ENCODE data around the gene MEGF11. TPM values are rescaled to one million over a fixed set of nuclear protein-coding genes. Genes with fewer than 3 reads are reported as not detected.

The MEGF11 gene
- total RNA-seq, 1 experiment from 2014 or later: 2.3 TPM

DNA sequence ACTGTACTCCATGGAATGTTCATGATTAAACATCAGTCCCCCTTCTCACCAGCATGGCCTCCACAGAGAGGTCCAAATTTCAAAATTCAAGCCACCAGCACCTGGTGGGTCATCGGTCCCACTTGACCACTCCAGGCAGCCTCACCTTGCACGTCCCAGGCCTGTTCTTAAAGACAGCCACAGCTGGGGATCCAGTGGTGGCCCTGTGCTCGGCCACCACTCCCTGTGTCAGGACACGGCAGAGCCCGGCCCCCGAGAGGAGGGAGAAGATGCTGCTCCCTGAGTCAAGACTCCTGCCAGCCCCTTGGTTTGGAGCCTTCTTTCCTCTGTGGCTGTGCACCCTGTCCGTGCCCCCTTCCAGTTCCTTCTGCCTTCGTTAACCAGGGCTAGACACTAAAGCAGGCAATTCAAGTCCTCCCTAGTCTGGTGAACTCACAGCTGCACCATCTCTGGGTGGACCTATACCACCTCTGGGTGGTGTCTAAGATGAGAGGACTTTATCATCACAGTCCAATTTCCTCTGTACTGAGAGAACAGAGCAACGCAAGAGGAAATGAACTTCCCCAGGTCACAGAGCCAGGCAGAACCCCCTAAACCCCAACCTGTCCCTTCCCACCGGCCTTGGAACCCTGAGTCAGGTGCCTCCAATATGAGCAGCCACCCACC, 97.1 kb downstream of the MEGF11 start:
- H2AFZ ChIP-seq (ENCODE audit: low read depth, low read length, poor library complexity, severe bottlenecking): no peak overlapping the region
- H4K20me1 ChIP-seq (ENCODE audit: insufficient read depth): no peaks in the 10 kb centered on the region
- RAD21 ChIA-PET (ENCODE audit: low non-redundant PET in 1 of 2, low total read pairs in 2 of 2, uncharacterized antibody in 2 of 2, unreplicated experiment in 2 of 2): no interaction called here
- BruUV-seq (replicated peaks): no TSS peak
- no peaks in the 10 kb centered on the region for H3K36me3 ChIP-seq (ENCODE audit: control insufficient read depth in 1 of 2, insufficient read depth in 2 of 2, low read length in 2 of 2)
- no peaks in the 10 kb centered on the region for H3K9me2 ChIP-seq (ENCODE audit: insufficient read depth)
- no peak overlapping the region for H3K9ac ChIP-seq (ENCODE audit: low read length)
- POLR2A ChIA-PET: no interaction called here
- DNase-seq (ENCODE audit: low read depth, low spot score): no peak
- no peak overlapping the region for H3K4me2 ChIP-seq (ENCODE audit: low read length)
- no peaks in the 10 kb centered on the region for H3K27me3 ChIP-seq (ENCODE audit: insufficient read depth, low read length)
- no peak overlapping the region for H3K27ac ChIP-seq (ENCODE audit: low read depth, low read length)
- CTCF ChIA-PET: no interaction called here
- TF ChIP-seq TCF7L2 (IDR thresholded peaks at IDR 0.05; ENCODE audit: borderline replicate concordance, extremely low read depth, insufficient read depth, insufficient read length) (no peak), EZH2phosphoT487 (IDR thresholded peaks at IDR 0.05; ENCODE audit: borderline replicate concordance) (no peak)
- no peak for ATAC-seq
- intact Hi-C loops (cut with micrococcal nuclease): no loop called here
- no peaks in the 10 kb centered on the region for H3K9me3 ChIP-seq (ENCODE audit: control insufficient read depth in 1 of 2, insufficient read depth in 1 of 2, low read depth in 1 of 2, low read length in 2 of 2)
- H3K79me2 ChIP-seq (ENCODE audit: insufficient read depth, low read length): no peaks in the 10 kb centered on the region
- H3K4me1 ChIP-seq (ENCODE audit: control insufficient read depth in 1 of 2, insufficient read depth in 2 of 2, low read length in 2 of 2): no peaks in the 10 kb centered on the region
- no peak overlapping the region for H3K4me3 ChIP-seq (replicated peaks in 1 of 2; ENCODE audit: low read depth in 1 of 2, low read length in 2 of 2)

DNA sequence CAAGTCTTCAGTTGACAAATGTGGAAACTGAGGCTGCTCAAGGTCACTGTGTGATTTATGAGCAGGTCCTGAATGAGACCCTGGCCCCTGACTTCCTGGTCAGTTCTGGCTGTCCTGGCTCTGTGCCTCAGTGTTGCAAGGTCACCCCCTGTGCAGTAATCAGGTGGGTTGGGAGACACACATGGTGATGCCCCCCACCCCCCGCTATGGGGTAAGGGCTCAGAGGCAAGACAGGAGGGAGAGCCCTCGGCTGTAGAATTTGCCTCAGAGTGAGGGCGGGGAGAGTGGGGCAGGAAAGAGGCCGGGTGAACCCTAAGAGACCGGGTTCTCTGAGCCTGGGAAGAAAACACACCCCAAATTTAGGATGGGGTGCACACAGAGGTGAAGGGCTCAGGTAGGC, 98.5 kb downstream of the MEGF11 start:
- Histone ChIP-seq H3K9ac (ENCODE audit: low read length) (no peak overlapping the region), H3K79me2 (ENCODE audit: insufficient read depth, low read length) (no peaks in the 10 kb centered on the region), H4K20me1 (ENCODE audit: insufficient read depth) (no peaks in the 10 kb centered on the region), H3K27me3 (ENCODE audit: insufficient read depth, low read length) (no peaks in the 10 kb centered on the region), H3K4me1 (ENCODE audit: control insufficient read depth in 1 of 2, insufficient read depth in 2 of 2, low read length in 2 of 2) (peaks cover 0 to 10% of the 10 kb centered on the region in 2 experiments; a peak in 2 of 4 replicates), H3K9me2 (ENCODE audit: insufficient read depth) (no peaks in the 10 kb centered on the region), H3K9me3 (ENCODE audit: control insufficient read depth in 1 of 2, insufficient read depth in 1 of 2, low read depth in 1 of 2, low read length in 2 of 2) (no peaks in the 10 kb centered on the region), H2AFZ (ENCODE audit: low read depth, low read length, poor library complexity, severe bottlenecking) (no peak overlapping the region), H3K4me3 (replicated peaks in 1 of 2; ENCODE audit: low read depth in 1 of 2, low read length in 2 of 2) (no peak overlapping the region), H3K36me3 (ENCODE audit: control insufficient read depth in 1 of 2, insufficient read depth in 2 of 2, low read length in 2 of 2) (no peaks in the 10 kb centered on the region), H3K27ac (ENCODE audit: low read depth, low read length) (no peak overlapping the region), H3K4me2 (ENCODE audit: low read length) (no peak overlapping the region)
- ChIA-PET CTCF (no interaction called here), RAD21 (ENCODE audit: low non-redundant PET in 1 of 2, low total read pairs in 2 of 2, uncharacterized antibody in 2 of 2, unreplicated experiment in 2 of 2) (no interaction called here), POLR2A (no interaction called here)
- TF ChIP-seq YY1 (IDR thresholded peaks at IDR 0.05; ENCODE audit: extremely low read depth, insufficient replicate concordance, low read depth, low read length): no peak
- no peak for TF ChIP-seq CEBPB (IDR thresholded peaks at IDR 0.05; ENCODE audit: low read depth)
- no peak for TF ChIP-seq SRF (IDR thresholded peaks at IDR 0.05; ENCODE audit: low read depth)
- no peak for TF ChIP-seq EZH2phosphoT487 (IDR thresholded peaks at IDR 0.05; ENCODE audit: borderline replicate concordance)
- TF ChIP-seq, protein P1, sequence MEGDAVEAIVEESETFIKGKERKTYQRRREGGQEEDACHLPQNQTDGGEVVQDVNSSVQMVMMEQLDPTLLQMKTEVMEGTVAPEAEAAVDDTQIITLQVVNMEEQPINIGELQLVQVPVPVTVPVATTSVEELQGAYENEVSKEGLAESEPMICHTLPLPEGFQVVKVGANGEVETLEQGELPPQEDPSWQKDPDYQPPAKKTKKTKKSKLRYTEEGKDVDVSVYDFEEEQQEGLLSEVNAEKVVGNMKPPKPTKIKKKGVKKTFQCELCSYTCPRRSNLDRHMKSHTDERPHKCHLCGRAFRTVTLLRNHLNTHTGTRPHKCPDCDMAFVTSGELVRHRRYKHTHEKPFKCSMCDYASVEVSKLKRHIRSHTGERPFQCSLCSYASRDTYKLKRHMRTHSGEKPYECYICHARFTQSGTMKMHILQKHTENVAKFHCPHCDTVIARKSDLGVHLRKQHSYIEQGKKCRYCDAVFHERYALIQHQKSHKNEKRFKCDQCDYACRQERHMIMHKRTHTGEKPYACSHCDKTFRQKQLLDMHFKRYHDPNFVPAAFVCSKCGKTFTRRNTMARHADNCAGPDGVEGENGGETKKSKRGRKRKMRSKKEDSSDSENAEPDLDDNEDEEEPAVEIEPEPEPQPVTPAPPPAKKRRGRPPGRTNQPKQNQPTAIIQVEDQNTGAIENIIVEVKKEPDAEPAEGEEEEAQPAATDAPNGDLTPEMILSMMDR (IDR thresholded peaks at IDR 0.05 in 2 of 3, conservative IDR thresholded peaks at IDR 0.05 in 1 of 3; ENCODE audit: borderline replicate concordance in 1 of 3, insufficient read depth in 1 of 3, low read depth in 2 of 3, low read length in 2 of 3): no peak
- TF ChIP-seq, protein P2, sequence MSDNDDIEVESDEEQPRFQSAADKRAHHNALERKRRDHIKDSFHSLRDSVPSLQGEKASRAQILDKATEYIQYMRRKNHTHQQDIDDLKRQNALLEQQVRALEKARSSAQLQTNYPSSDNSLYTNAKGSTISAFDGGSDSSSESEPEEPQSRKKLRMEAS (IDR thresholded peaks at IDR 0.05): no peak
- no peak for TF ChIP-seq SIN3A (IDR thresholded peaks at IDR 0.05; ENCODE audit: low read depth)
- TF ChIP-seq TCF7L2 (IDR thresholded peaks at IDR 0.05; ENCODE audit: borderline replicate concordance, extremely low read depth, insufficient read depth, insufficient read length): no peak
- TF ChIP-seq, protein P3, sequence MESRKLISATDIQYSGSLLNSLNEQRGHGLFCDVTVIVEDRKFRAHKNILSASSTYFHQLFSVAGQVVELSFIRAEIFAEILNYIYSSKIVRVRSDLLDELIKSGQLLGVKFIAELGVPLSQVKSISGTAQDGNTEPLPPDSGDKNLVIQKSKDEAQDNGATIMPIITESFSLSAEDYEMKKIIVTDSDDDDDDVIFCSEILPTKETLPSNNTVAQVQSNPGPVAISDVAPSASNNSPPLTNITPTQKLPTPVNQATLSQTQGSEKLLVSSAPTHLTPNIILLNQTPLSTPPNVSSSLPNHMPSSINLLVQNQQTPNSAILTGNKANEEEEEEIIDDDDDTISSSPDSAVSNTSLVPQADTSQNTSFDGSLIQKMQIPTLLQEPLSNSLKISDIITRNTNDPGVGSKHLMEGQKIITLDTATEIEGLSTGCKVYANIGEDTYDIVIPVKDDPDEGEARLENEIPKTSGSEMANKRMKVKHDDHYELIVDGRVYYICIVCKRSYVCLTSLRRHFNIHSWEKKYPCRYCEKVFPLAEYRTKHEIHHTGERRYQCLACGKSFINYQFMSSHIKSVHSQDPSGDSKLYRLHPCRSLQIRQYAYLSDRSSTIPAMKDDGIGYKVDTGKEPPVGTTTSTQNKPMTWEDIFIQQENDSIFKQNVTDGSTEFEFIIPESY (IDR thresholded peaks at IDR 0.05; ENCODE audit: extremely low read depth, insufficient replicate concordance, low read length): no peak
- ATAC-seq (no peak), DNase-seq (ENCODE audit: low read depth, low spot score) (no peak)
- intact Hi-C loops (cut with micrococcal nuclease): no loop called here
- BruUV-seq (replicated peaks): no TSS peak
